B cell (primary cell): Measurements from ENCODE around the gene FARP2. TPM values are rescaled to one million over a fixed set of nuclear protein-coding genes. Genes with fewer than 3 reads are reported as not detected.

Experiments used
- ATAC-seq: fragments of 200-7000 bp; cut with Tn5 transposase; one replicate; pipeline ENCODE4 v1.10.0; 2021; ENCODE audit warnings: low read depth, mild to moderate bottlenecking, moderate number of reproducible peaks, moderate library complexity
- CTCF ChIA-PET: fragments of 350-600 bp; sonication (Branson Sonifier 250); formaldehyde crosslinking; loops from one replicate; lab custom pipeline; 2021; ENCODE audit warnings: antibody characterized with exemption, inconsistent platforms; lab: Charles Lee
- POLR2A ChIA-PET: fragments of 350-600 bp; sonication (Branson Sonifier 250); formaldehyde crosslinking; loops from one replicate; lab custom pipeline; 2021; ENCODE audit warnings: antibody characterized with exemption; lab: Charles Lee
- DNase-seq: peaks from one replicate; pipeline ENCODE4 v3.0.0; 2013
- H2AFZ ChIP-seq: 2 replicates; pipeline ENCODE4 v1.6.1; 2012; ENCODE audit warnings: mild to moderate bottlenecking, low read depth, low read length; ENCODE audit not compliant: insufficient read depth, poor library complexity, severe bottlenecking
- H3K27ac ChIP-seq, 2 donors: 1 replicate in 1 of 2; 2 replicates in 1 of 2; pipeline ENCODE4 v1.5.1; 2012 to 2013; ENCODE audit warnings: low read length in 2 of 2, mild to moderate bottlenecking in 2 of 2, moderate library complexity in 1 of 2
- H3K27me3 ChIP-seq, 4 experiments: fragments of 200-600 bp in 1 of 4; sonication (generic) in 1 of 4; replicated peaks in 1 of 4; 1 replicate in 2 of 4; 2 replicates in 2 of 4; pipeline versions ENCODE4 v1.6.1 to v1.7.0; 2013 to 2016; ENCODE audit warnings: low read length in 3 of 4, mild to moderate bottlenecking in 2 of 4, mixed read lengths in 1 of 4, moderate library complexity in 1 of 4; ENCODE audit not compliant: insufficient read depth in 4 of 4, control insufficient read depth in 3 of 4; ENCODE audit errors: control extremely low read depth in 1 of 4
- H3K36me3 ChIP-seq, 2 experiments: replicated peaks in 1 of 2; 1 replicate in 1 of 2; 2 replicates in 1 of 2; pipeline versions ENCODE4 v1.6.1 to v1.7.1; 2013; ENCODE audit warnings: low read length in 1 of 2; ENCODE audit not compliant: insufficient read depth in 2 of 2, control insufficient read depth in 1 of 2; ENCODE audit errors: control extremely low read depth in 1 of 2, extremely low read depth in 1 of 2
- H3K4me1 ChIP-seq, 2 donors: fragments of 200-600 bp in 1 of 2; sonication (generic) in 1 of 2; 1 replicate in 1 of 2; 2 replicates in 1 of 2; pipeline versions ENCODE4 v1.5.1 to v1.6.1; 2013 to 2017; ENCODE audit warnings: low read length in 2 of 2; ENCODE audit not compliant: control insufficient read depth in 2 of 2, insufficient read depth in 2 of 2
- H3K4me2 ChIP-seq: replicated peaks from 2 replicates; pipeline ENCODE3; 2012; ENCODE audit warnings: mild to moderate bottlenecking, low read depth, low read length; ENCODE audit not compliant: poor library complexity, severe bottlenecking
- H3K4me3 ChIP-seq, 5 experiments: fragments of 200-600 bp in 1 of 5; sonication (generic) in 1 of 5; 1 replicate in 3 of 5; 2 replicates in 2 of 5; pipeline versions ENCODE4 v1.5.1 to v1.7.0; 2011 to 2016; ENCODE audit warnings: low read length in 4 of 5, mild to moderate bottlenecking in 4 of 5, low read depth in 2 of 5, control low read depth in 1 of 5, moderate library complexity in 1 of 5; ENCODE audit not compliant: insufficient read depth in 1 of 5; ENCODE audit errors: control extremely low read depth in 1 of 5, extremely low read depth in 1 of 5
- H3K79me2 ChIP-seq: fragments of 200-600 bp; sonication (generic); one replicate; pipeline ENCODE4 v1.6.0; 2016; ENCODE audit warnings: low read length; ENCODE audit not compliant: control insufficient read depth, insufficient read depth
- H3K9ac ChIP-seq: fragments of 200-600 bp; sonication (generic); 2 replicates; pipeline ENCODE4 v1.6.1; 2017; ENCODE audit warnings: mild to moderate bottlenecking, low read length, moderate library complexity
- H3K9me3 ChIP-seq, 3 donors: one replicate each; pipeline versions ENCODE4 v1.6.1 to v1.7.1; 2013; ENCODE audit warnings: low read length in 2 of 3; ENCODE audit not compliant: control insufficient read depth in 2 of 3, insufficient read depth in 1 of 3; ENCODE audit errors: control extremely low read depth in 1 of 3
- H4K20me1 ChIP-seq: 2 replicates; pipeline ENCODE4 v1.6.0; 2012; ENCODE audit warnings: mild to moderate bottlenecking, low read length; ENCODE audit not compliant: insufficient read depth, control insufficient read depth, poor library complexity, severe bottlenecking
- H3K27ac Mint-ChIP-seq: one replicate; pipeline ENCODE4 v1.8.0; 2021; ENCODE audit warnings: mixed read lengths
- H3K27me3 Mint-ChIP-seq: one replicate; pipeline ENCODE4 v1.8.0; 2021; ENCODE audit warnings: mixed read lengths
- H3K4me1 Mint-ChIP-seq: one replicate; pipeline ENCODE4 v1.8.0; 2021; ENCODE audit warnings: mixed read lengths
- H3K4me3 Mint-ChIP-seq: one replicate; pipeline ENCODE4 v1.8.0; 2021; ENCODE audit warnings: mixed read lengths
- H3K9me3 Mint-ChIP-seq: one replicate; pipeline ENCODE4 v1.8.0; 2022; ENCODE audit warnings: mixed read lengths; ENCODE audit not compliant: insufficient read depth
- CTCF ChIP-seq: fragments of 200-600 bp; IDR thresholded peaks from one replicate; pipeline ENCODE4 v1.8.0; 2022; ENCODE audit warnings: antibody characterized with exemption, mild to moderate bottlenecking
- EZH2 ChIP-seq: IDR thresholded peaks from 2 replicates; pipeline ENCODE4 v1.6.1; 2012; ENCODE audit warnings: borderline replicate concordance, low read depth, mild to moderate bottlenecking, moderate library complexity, low read length; ENCODE audit not compliant: insufficient read depth, poor library complexity, severe bottlenecking
- WGBS: methylation state at CpG from one replicate; pipeline ENCODE4 v1.1.5; 2013; ENCODE audit warnings: missing lambda C conversion rate; ENCODE audit not compliant: insufficient coverage; 5-methylcytosine and 5-hydroxymethylcytosine counted together
- intact Hi-C: fragments of 100-400 bp; cut with micrococcal nuclease; formaldehyde crosslinking; loops from one replicate; pipeline ENCODE4 v1.10.0; 2022
- polyA plus RNA-seq: library from polyadenylated mRNA; depleted of rRNA; stranded (reverse); fragments of >200 nt; gene quantifications from 2 replicates; pipeline ENCODE4 v1.2.3, GENCODE V29; 2012
- total RNA-seq, 2 donors: library from RNA; stranded (reverse); fragments of 120-200 nt in 1 of 2; gene quantifications; 1 replicate in 1 of 2; 2 replicates in 1 of 2; pipeline versions ENCODE4 v1.2.3 to v1.2.4, GENCODE V29; 2013 to 2022

The FARP2 gene
- total and polyA plus RNA-seq, 2 donors (not counting 1 experiment from before 2014, with no cell fraction given): 37.1 to 114 TPM

DNA sequence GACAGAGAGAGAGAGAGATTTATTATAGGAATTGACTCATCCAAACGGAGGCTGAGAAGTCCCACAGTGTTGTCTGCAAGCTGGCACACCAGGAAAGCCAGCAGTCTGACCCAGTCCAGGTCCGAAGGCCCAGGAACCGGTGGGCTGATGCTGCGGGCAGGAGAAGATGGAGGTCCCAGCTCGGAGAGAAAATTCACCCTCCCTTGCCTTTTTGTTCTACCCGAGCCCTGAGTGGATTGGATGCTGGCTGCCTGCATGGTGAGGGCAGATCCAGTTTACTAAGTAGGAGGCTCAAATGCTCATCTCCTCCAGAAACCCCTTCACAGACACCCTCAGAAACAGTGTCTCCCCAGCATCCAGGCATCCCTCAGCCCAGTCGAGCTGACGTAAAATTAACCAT, 174.5 kb downstream of the FARP2 start:
- no peaks in the 10 kb centered on the region for H3K4me1 Mint-ChIP-seq
- peaks cover 0 to 8% (median 0%) of the 10 kb centered on the region in 3 donors for H3K9me3 ChIP-seq
- ChIA-PET CTCF (no interaction called here), POLR2A (interaction anchor here (0.7 kb wide), 1 partner anchor 214 kb away, joined by 5 read pairs; no protein-coding TSS in a partner anchor)
- H3K9me3 Mint-ChIP-seq: peaks cover 5% of the 10 kb centered on the region
- no peak for DNase-seq
- H3K36me3 ChIP-seq: no peaks in the 10 kb centered on the region
- intact Hi-C loops: no loop called here
- no peaks in the 10 kb centered on the region for H3K79me2 ChIP-seq
- no peaks in the 10 kb centered on the region for H4K20me1 ChIP-seq
- no peaks in the 10 kb centered on the region for H3K4me1 ChIP-seq
- H3K9ac ChIP-seq: no peak overlapping the region
- no peak for ATAC-seq
- no peak overlapping the region for H3K27ac Mint-ChIP-seq
- no peak overlapping the region for H2AFZ ChIP-seq
- no peak overlapping the region for H3K4me2 ChIP-seq
- TF ChIP-seq CTCF: no peak
- no peak for TF ChIP-seq EZH2
- H3K27ac ChIP-seq: no peak overlapping the region
- peaks cover 14% of the 10 kb centered on the region for H3K27me3 Mint-ChIP-seq
- WGBS: 83% methylated on average over 7 of the region's 8 CpGs
- no peak overlapping the region for H3K4me3 ChIP-seq
- H3K4me3 Mint-ChIP-seq: no peak overlapping the region
- H3K27me3 ChIP-seq: peaks cover 0 to 3% (median 2%) of the 10 kb centered on the region in 4 experiments

- no peaks in the 10 kb centered on the region for H3K4me1 Mint-ChIP-seq
- intact Hi-C loops: no loop called here
- H3K27me3 Mint-ChIP-seq: peaks cover 14% of the 10 kb centered on the region
- H3K27ac Mint-ChIP-seq: no peak overlapping the region
- H3K9me3 Mint-ChIP-seq: peaks cover 2% of the 10 kb centered on the region
- H3K4me3 Mint-ChIP-seq: no peak overlapping the region
- DNase-seq (no peak), ATAC-seq (no peak)
- no peak for TF ChIP-seq CTCF
- TF ChIP-seq EZH2: no peak
- CTCF ChIA-PET: no interaction called here
- POLR2A ChIA-PET: no interaction called here
- H4K20me1 ChIP-seq: no peaks in the 10 kb centered on the region
- H3K4me1 ChIP-seq: no peaks in the 10 kb centered on the region
- no peak overlapping the region for H2AFZ ChIP-seq
- peaks cover 0 to 7% (median 2%) of the 10 kb centered on the region in 4 experiments for H3K27me3 ChIP-seq
- peaks cover 0 to 6% (median 0%) of the 10 kb centered on the region in 3 donors for H3K9me3 ChIP-seq
- H3K36me3 ChIP-seq: no peaks in the 10 kb centered on the region
- no peak overlapping the region for H3K27ac ChIP-seq
- 84% methylated on average over 6 of the region's 13 CpGs for WGBS
- H3K9ac ChIP-seq: no peak overlapping the region
- H3K79me2 ChIP-seq: no peaks in the 10 kb centered on the region
- no peak overlapping the region for H3K4me3 ChIP-seq
- H3K4me2 ChIP-seq: no peak overlapping the region
Observed at GRCh38 chr2:241531161-241531722, 175.2 kb downstream of the FARP2 start.
